Measurements from ENCODE around the gene HOGA1. TPM values are rescaled to one million over a fixed set of nuclear protein-coding genes. Genes with fewer than 3 reads are reported as not detected.

HOGA1 gene
- total and polyA plus RNA-seq, 2 of the 13 experiments (the other 11 are each of a cell fraction or from before 2014, with no cell fraction given): 7.6 to 19.5 TPM

DNA sequence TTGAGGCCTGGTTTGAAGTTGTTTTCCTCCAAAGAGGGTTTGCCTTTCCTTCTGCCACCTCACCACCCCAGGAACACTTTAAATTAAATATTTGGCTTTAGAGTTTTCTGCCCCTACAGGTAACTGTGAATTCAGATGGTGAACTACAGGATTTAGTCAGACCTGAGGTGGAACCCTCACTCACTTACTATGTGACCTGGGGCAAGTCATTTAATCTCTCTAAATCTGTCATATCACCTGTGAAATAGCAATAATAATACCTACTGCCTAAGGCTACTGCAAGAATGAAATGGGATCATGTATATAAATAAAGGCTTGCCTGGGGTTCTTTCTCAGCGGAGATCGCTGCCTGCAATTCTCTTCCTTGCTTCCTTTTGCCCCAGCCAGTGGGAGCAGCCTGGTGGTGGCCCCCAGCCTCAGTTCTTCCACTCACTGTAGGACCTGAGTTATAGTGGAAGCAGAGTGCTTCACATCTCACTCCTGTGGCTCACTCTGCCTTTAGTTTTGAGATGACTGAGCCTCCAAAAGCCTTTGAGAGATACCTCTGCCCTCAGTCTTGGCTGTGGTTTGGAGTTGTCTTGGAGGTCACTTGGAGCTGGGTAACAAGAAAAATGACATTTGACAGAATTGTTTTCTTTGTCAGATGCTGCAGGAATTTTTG lies 17.7 kb upstream of the HOGA1 start (continued):
- TF ChIP-seq, protein P1, sequence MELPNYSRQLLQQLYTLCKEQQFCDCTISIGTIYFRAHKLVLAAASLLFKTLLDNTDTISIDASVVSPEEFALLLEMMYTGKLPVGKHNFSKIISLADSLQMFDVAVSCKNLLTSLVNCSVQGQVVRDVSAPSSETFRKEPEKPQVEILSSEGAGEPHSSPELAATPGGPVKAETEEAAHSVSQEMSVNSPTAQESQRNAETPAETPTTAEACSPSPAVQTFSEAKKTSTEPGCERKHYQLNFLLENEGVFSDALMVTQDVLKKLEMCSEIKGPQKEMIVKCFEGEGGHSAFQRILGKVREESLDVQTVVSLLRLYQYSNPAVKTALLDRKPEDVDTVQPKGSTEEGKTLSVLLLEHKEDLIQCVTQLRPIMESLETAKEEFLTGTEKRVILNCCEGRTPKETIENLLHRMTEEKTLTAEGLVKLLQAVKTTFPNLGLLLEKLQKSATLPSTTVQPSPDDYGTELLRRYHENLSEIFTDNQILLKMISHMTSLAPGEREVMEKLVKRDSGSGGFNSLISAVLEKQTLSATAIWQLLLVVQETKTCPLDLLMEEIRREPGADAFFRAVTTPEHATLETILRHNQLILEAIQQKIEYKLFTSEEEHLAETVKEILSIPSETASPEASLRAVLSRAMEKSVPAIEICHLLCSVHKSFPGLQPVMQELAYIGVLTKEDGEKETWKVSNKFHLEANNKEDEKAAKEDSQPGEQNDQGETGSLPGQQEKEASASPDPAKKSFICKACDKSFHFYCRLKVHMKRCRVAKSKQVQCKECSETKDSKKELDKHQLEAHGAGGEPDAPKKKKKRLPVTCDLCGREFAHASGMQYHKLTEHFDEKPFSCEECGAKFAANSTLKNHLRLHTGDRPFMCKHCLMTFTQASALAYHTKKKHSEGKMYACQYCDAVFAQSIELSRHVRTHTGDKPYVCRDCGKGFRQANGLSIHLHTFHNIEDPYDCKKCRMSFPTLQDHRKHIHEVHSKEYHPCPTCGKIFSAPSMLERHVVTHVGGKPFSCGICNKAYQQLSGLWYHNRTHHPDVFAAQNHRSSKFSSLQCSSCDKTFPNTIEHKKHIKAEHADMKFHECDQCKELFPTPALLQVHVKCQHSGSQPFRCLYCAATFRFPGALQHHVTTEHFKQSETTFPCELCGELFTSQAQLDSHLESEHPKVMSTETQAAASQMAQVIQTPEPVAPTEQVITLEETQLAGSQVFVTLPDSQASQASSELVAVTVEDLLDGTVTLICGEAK (IDR thresholded peaks at IDR 0.05): no peak
- TF ChIP-seq, protein P1 (CRISPR knock-in tag; IDR thresholded peaks at IDR 0.05): no peak
- TF ChIP-seq, protein P2, sequence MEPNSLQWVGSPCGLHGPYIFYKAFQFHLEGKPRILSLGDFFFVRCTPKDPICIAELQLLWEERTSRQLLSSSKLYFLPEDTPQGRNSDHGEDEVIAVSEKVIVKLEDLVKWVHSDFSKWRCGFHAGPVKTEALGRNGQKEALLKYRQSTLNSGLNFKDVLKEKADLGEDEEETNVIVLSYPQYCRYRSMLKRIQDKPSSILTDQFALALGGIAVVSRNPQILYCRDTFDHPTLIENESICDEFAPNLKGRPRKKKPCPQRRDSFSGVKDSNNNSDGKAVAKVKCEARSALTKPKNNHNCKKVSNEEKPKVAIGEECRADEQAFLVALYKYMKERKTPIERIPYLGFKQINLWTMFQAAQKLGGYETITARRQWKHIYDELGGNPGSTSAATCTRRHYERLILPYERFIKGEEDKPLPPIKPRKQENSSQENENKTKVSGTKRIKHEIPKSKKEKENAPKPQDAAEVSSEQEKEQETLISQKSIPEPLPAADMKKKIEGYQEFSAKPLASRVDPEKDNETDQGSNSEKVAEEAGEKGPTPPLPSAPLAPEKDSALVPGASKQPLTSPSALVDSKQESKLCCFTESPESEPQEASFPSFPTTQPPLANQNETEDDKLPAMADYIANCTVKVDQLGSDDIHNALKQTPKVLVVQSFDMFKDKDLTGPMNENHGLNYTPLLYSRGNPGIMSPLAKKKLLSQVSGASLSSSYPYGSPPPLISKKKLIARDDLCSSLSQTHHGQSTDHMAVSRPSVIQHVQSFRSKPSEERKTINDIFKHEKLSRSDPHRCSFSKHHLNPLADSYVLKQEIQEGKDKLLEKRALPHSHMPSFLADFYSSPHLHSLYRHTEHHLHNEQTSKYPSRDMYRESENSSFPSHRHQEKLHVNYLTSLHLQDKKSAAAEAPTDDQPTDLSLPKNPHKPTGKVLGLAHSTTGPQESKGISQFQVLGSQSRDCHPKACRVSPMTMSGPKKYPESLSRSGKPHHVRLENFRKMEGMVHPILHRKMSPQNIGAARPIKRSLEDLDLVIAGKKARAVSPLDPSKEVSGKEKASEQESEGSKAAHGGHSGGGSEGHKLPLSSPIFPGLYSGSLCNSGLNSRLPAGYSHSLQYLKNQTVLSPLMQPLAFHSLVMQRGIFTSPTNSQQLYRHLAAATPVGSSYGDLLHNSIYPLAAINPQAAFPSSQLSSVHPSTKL (CRISPR knock-in tag; IDR thresholded peaks at IDR 0.05): no peak
- no peak for TF ChIP-seq ZNF501 (CRISPR knock-in tag; IDR thresholded peaks at IDR 0.05)
- no peak for TF ChIP-seq ZNF337 (CRISPR knock-in tag; IDR thresholded peaks at IDR 0.05; ENCODE audit: borderline replicate concordance, low read depth)
- TF ChIP-seq, protein P3, sequence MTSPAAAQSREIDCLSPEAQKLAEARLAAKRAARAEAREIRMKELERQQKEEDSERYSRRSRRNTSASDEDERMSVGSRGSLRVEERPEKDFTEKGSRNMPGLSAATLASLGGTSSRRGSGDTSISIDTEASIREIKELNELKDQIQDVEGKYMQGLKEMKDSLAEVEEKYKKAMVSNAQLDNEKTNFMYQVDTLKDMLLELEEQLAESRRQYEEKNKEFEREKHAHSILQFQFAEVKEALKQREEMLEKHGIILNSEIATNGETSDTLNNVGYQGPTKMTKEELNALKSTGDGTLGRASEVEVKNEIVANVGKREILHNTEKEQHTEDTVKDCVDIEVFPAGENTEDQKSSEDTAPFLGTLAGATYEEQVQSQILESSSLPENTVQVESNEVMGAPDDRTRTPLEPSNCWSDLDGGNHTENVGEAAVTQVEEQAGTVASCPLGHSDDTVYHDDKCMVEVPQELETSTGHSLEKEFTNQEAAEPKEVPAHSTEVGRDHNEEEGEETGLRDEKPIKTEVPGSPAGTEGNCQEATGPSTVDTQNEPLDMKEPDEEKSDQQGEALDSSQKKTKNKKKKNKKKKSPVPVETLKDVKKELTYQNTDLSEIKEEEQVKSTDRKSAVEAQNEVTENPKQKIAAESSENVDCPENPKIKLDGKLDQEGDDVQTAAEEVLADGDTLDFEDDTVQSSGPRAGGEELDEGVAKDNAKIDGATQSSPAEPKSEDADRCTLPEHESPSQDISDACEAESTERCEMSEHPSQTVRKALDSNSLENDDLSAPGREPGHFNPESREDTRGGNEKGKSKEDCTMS (CRISPR knock-in tag; conservative IDR thresholded peaks at IDR 0.05): no peak
- TF ChIP-seq NRL (CRISPR knock-in tag; IDR thresholded peaks at IDR 0.05; ENCODE audit: borderline replicate concordance): no peak
- no peak for TF ChIP-seq ZFP62 (CRISPR knock-in tag; IDR thresholded peaks at IDR 0.05)
- TF ChIP-seq CBX1 (IDR thresholded peaks at IDR 0.05; ENCODE audit: low read depth): no peak
- no peak for TF ChIP-seq PHF5A (CRISPR knock-in tag; IDR thresholded peaks at IDR 0.05; ENCODE audit: low read depth, unreplicated experiment)
- no peak for TF ChIP-seq ZNF577 (CRISPR knock-in tag; IDR thresholded peaks at IDR 0.05; ENCODE audit: borderline replicate concordance, low read depth)
- no peak for TF ChIP-seq GLI4 (CRISPR knock-in tag; IDR thresholded peaks at IDR 0.05; ENCODE audit: borderline replicate concordance)
- TF ChIP-seq ZNF225 (CRISPR knock-in tag; IDR thresholded peaks at IDR 0.05): no peak

All from HepG2 (cell line).